NCI-H2029 treated with DMSO at 0.1 percent for 48 hours (cell line): ENCODE results near the gene DNM2.
A peak's percentile ranks its signal among the peaks of the same experiment; 100 is the strongest.
"Not testable (repeated sequence)": the region's sequence is repeated elsewhere in the genome, so short reads cannot be mapped to it uniquely, and the experiment has no call there.

Source experiments
- DNase-seq: peaks from one replicate; lab custom pipeline; 2025; lab: John Stamatoyannopoulos, UW

The DNM2 gene

GRCh38 chr19:10836479-10837330 lies 118.8 kb downstream of the DNM2 start:
- DNase-seq, result no peak

GRCh38 chr19:10837649-10838048 lies 119.8 kb downstream of the DNM2 start:
- DNase-seq, result not testable (repeated sequence)

DNA sequence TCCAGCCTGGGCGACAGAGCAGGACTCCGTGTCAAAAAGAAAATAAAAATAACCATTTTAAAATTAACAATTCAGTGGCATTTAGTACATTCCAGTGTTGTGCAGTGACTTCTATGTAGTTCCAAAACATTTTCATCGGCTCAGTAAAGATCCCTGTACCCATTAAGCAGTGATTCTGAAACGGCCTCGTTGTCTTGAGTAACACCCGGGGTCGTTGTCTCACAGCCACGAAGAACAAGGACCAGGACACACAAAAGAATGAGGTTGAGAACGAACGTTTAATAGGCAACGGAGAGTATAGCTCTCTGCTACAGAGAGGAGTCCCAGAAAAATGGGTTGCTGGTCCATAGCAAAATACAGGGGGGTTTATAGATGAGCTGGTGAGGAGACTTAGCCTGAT lies 120.5 kb downstream of the DNM2 start:
- DNase-seq, result no peak

DNA sequence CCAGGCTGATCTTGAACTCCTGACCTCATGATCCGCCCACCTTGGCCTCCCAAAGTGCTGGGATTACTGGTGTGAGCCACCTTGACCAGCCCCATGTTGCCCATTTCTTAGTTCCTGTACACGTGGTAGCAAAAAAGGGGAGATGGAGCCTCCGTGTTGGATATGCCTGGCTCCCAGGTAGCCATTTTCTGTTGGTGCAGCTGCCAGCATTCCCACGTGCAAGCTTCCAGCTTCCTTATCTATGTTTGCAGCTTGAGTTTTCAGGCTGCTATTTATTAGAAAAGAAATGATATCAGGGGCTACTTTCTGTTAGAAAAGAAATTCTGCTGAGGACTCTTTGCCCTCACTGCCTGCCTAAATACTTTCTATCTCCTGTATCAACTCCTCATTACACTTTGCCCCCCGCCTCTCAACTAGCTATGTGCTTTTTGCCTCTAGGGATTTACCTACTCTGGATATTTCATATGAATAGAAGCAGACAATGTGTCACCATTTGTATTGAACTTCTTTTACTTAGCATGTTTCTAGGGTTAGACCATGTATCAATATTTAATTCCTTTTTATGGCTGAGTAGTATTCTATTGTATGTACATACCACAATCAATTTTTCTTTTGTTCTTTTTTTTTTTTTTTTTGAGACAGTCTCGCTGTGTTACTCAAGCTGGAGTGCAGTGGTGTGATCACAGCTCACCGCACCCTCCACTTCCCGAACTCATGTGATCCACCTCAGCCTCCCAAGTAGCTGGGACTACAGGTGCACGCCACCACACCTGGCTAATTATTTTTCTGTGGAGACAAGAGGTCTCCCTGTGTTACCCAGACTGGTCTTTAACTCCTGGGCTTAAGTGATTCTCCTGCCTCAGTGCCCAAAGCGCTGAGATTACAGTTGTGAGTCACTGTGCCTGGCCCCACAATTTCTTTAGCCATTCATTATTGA lies 121.5 kb downstream of the DNM2 start:
- DNase-seq, result no peak

GRCh38 chr19:10842788-10843187 lies 124.9 kb downstream of the DNM2 start:
- no peak for DNase-seq

GRCh38 chr19:10846500-10847202 lies 128.8 kb downstream of the DNM2 start:
- DNase-seq, result no peak

DNA sequence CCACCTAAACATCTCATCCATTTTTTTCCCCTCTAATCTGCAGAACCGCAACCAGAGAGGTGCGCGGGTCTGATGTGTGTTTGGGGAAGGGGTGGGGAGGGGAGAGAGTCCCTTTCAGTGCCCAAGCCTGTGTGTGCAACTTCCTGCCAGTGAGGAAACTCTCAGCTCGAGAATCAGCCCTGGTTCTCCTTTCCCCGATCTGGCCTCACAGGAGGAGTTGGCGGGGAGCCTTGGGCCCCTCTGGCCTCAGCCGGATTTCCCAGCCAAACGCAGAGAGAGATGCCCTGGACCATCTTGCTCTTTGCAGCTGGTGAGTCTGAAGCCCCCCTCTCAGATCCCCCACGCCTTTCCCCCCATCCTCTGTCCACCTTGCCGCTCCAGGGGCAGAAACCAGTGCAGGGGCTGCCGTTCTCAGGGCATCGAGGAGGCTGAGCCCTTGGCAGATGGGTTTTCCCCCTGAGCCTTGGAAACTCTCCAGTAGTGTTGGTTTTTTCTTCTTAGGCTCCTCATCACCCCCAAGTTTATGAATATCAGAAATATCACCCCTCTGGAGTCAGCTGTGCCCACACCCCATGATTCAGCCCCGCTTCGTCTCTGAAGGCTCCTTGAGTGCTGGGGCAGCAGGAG lies 130.5 kb downstream of the DNM2 start, which contains the start of gene C19orf38:
TSS of gene C19orf38 (plus strand) at position 186 of the 627 bp plus-strand sequence. CDS start at position 280, 94 bp downstream.
- DNase-seq, result no peak

DNA sequence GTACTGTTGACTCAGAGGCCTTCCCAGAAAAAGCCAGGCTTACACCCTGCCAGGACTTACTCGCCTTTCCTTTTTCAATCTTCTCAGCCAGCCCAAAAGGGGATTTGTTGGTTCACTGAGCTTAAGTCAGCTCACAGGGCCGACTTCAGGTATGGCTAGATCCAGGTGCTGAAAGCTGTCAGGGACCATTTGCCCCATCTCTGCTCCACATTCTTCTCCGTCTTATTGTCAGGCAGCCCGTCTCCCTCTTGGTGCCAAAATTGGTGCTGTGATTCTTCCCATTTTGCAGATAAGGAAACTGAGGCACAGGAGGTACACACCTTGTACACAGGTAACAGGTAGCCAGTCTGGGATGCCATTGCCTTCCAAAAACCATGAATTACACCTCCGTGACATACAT lies 132.8 kb downstream of the DNM2 start:
- no peak for DNase-seq

GRCh38 chr19:10852098-10852800 lies 134.4 kb downstream of the DNM2 start:
- no peak for DNase-seq

- no peak for DNase-seq
Observed at GRCh38 chr19:10852941-10853340, 135.1 kb downstream of the DNM2 start.

- no peak for DNase-seq
Observed at GRCh38 chr19:10854350-10855089, 136.6 kb downstream of the DNM2 start.

- DNase-seq, result no peak
Observed at GRCh38 chr19:10855879-10856522, 138.1 kb downstream of the DNM2 start.

DNA sequence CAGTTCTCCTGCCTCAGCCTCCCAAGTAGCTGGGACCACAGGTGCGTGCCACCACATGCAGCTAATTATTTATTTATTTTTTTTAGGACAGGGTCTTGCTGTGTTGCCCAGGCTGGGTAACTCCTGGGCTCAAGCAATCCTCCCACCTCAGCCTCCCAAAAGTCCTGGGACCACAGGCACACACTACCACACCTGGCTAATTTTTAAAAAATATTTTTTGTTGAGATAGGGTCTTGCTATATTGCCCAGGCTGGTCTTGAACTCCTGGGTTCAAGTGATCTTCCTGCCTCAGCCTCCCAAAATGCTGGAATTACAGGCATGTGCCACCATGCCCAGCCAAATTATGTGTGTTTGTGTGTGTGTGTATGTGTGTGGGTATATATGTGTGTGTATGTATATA lies 139.0 kb downstream of the DNM2 start:
- DNase-seq, result not testable (repeated sequence)

DNA sequence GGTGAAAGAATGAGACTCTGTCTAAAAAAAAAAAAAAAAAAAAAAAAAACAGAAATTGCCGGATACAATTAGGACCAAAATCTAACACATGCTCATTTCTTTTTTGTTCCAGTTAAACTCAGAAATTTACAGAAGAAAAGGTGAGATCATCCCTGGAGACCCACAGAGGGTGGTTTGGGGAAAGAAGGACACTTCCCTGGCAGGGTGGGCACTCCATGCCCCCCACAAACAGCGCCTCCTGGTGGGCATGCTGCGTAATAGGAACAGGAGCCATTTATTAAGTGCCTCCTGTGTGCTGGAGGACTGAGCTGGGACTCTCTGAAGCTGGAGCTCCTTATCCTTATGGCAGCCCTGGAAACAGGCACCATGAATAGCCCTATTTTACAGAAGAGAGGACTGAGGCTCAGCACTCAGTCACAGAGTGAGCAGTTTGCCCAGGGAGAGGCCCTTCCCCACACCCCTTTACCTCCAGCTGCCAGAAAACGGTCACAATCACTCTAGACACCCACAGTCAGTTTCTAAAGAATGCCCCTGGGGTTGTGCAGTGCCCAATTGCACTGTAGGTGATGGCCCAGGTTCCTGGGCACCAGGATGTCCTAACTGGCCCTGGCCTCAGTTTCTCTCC lies 140.4 kb downstream of the DNM2 start:
- DNase-seq, result no peak

DNA sequence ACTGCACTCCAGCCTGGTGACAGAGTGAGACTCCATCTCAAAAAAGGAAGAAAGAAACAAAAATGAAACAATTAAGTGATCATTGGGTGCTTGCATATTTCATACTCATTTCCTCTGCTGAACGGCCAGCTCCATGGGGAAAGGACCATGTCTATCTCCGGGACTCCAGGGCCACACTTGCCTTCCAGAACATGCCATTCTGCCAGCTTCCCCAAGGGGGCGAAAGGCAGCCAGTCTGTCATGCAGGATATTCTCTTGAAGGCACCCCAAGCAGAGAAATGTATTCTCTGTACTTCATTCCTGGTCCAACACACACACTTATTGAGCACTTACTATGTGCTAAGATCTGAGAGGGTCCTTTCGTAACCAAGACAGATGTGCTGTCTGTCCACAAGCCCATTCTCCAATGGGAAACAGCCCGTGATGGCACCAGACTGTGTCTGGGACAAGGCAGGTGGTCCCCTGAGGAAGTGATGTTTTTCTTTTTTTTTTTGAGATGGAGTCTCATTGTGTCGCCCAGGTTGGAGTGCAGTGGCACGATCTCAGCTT lies 143.3 kb downstream of the DNM2 start:
- DNase-seq, result no peak

DNA sequence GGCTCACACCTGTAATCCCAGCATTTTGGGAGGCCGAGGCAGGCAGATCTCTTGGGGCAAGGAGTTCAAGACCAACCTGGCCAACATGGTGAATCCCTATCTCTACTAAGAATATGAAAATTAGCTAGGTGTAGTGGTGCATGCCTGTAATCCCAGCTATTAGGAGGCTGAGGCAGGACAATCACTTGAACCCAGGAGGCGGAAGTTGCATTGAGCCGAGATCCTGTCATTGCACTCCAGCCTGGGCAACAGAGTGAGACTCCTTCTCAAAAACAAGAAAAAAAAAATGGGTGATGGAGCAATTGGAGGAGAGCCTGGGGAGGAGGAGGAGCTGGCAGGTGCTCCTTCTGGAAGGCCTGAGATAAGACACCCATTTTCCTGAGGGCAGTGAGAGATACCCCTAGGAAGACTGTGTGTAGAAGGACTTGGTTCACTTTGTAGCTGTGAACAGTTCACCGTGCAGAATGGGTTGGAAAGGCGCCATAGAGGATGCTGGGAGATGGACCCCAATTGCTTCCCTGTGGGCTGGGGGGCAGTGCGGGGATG lies 144.8 kb downstream of the DNM2 start:
- DNase-seq, result no peak

- no peak for DNase-seq
Observed at GRCh38 chr19:10863107-10863717, 145.3 kb downstream of the DNM2 start.

- peak; percentile 63 for DNase-seq
Observed at GRCh38 chr19:10864538-10864899, 146.6 kb downstream of the DNM2 start.
